Endodermal cell (in vitro differentiated cells): ENCODE measurements around the gene RSRC2. TPM values are rescaled to one million over a fixed set of nuclear protein-coding genes. Genes with fewer than 3 reads are reported as not detected.
A peak's percentile ranks its signal among the peaks of the same experiment; 100 is the strongest.

Experiments
- DNase-seq: peaks from one replicate; pipeline ENCODE4 v3.0.0-alpha.2; 2017
- H3K27ac ChIP-seq: 2 replicates; pipeline ENCODE4 v1.5.1; 2013; ENCODE audit warnings: mild to moderate bottlenecking, low read depth, low read length, moderate library complexity
- H3K27me3 ChIP-seq: 2 replicates; pipeline ENCODE4 v1.6.1; 2013; ENCODE audit warnings: mild to moderate bottlenecking, low read length, moderate library complexity; ENCODE audit not compliant: insufficient read depth, control insufficient read depth, poor library complexity, severe bottlenecking
- H3K36me3 ChIP-seq: 2 replicates; pipeline ENCODE4 v1.7.0; 2013; ENCODE audit warnings: mild to moderate bottlenecking, low read length, moderate library complexity; ENCODE audit not compliant: control insufficient read depth, insufficient read depth
- H3K4me1 ChIP-seq: one replicate; pipeline ENCODE4 v1.7.0; 2013; ENCODE audit warnings: low read length; ENCODE audit not compliant: control insufficient read depth, insufficient read depth
- H3K4me3 ChIP-seq: 2 replicates; pipeline ENCODE4 v1.5.1; 2013; ENCODE audit warnings: mild to moderate bottlenecking, low read length, moderate library complexity
- H3K9ac ChIP-seq: 2 replicates; pipeline ENCODE4 v1.6.1; 2013; ENCODE audit warnings: mild to moderate bottlenecking, low read length, moderate library complexity; ENCODE audit not compliant: poor library complexity, severe bottlenecking; ENCODE audit errors: extremely low read depth
- H3K9me3 ChIP-seq: 2 replicates; pipeline ENCODE4 v1.6.1; 2013; ENCODE audit warnings: mild to moderate bottlenecking, low read length, moderate library complexity; ENCODE audit not compliant: control insufficient read depth
- H3K27ac Mint-ChIP-seq: 2 replicates; pipeline ENCODE4 v1.8.0; 2020; ENCODE audit warnings: mixed read lengths
- H3K27me3 Mint-ChIP-seq: 2 replicates; pipeline ENCODE4 v1.8.0; 2021; ENCODE audit warnings: mild to moderate bottlenecking, mixed read lengths; ENCODE audit not compliant: insufficient read depth
- H3K36me3 Mint-ChIP-seq: 2 replicates; pipeline ENCODE4 v1.8.0; 2020; ENCODE audit warnings: low read depth, mixed read lengths
- H3K4me1 Mint-ChIP-seq: 2 replicates; pipeline ENCODE4 v1.8.0; 2020; ENCODE audit warnings: mixed read lengths
- H3K4me3 Mint-ChIP-seq: 2 replicates; pipeline ENCODE4 v1.8.0; 2020; ENCODE audit warnings: mild to moderate bottlenecking, moderate library complexity, mixed read lengths
- H3K9me3 Mint-ChIP-seq: 2 replicates; pipeline ENCODE4 v1.8.0; 2020; ENCODE audit warnings: mild to moderate bottlenecking, mixed read lengths
- WGBS, 2 experiments: methylation state at CpG; one replicate each; pipeline versions ENCODE4 v1.1.5 to v1.1.7; 2013; ENCODE audit warnings: missing lambda C conversion rate in 2 of 2, mixed read lengths in 1 of 2; ENCODE audit not compliant: insufficient coverage in 1 of 2, insufficient read length in 1 of 2; 5-methylcytosine and 5-hydroxymethylcytosine counted together
- total RNA-seq, 2 donors: library from RNA; stranded (reverse); fragmentation: NEBNext Ultra II Directional in 1 of 2; extraction: Animal tissue kit (Norgen Biotek cat#: 25700) in 1 of 2; gene quantifications; 2 replicates in 1 of 2; 3 replicates in 1 of 2; pipeline ENCODE4 v1.2.1, GENCODE V29; 2021
- TF ChIP-seq, protein P1 (sequence below): fragments of 200-600 bp; sonication (generic); conservative IDR thresholded peaks from 2 replicates; pipeline ENCODE4 v1.5.0; 2021; ENCODE audit warnings: antibody characterized with exemption, mild to moderate bottlenecking

The RSRC2 gene
- total RNA-seq, 2 donors from 2014 or later: 88.1 to 111 TPM

DNA sequence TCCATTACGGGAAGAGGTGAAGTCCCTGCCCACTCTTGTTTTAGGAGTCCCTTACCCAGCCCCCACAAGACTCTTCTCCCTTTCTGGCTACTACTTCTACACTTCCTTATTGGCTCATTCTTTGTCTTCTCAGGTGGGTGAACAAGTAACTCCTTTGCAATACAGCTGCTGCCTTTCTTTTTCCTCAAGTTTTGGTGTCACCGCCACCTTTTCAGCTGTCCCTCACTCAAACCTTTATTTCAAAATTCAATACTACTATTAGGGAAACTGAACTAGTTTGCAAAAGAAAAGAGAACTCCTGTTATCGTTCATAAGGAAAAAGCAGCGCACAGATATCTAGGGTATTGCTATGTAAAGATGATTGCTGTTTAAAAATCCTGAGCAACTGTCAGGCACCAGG, 6.1 kb downstream of the RSRC2 start:
- Histone ChIP-seq H3K27me3 (no peaks in the 10 kb centered on the region), H3K9me3 (no peaks in the 10 kb centered on the region), H3K36me3 (peaks cover 93% of the 10 kb centered on the region), H3K4me1 (peaks cover 5% of the 10 kb centered on the region), H3K9ac (no peak overlapping the region), H3K27ac (no peak overlapping the region), H3K4me3 (no peak overlapping the region)
- H3K36me3 Mint-ChIP-seq: peaks cover 81% of the 10 kb centered on the region
- no peaks in the 10 kb centered on the region for H3K9me3 Mint-ChIP-seq
- TF ChIP-seq, protein P1, sequence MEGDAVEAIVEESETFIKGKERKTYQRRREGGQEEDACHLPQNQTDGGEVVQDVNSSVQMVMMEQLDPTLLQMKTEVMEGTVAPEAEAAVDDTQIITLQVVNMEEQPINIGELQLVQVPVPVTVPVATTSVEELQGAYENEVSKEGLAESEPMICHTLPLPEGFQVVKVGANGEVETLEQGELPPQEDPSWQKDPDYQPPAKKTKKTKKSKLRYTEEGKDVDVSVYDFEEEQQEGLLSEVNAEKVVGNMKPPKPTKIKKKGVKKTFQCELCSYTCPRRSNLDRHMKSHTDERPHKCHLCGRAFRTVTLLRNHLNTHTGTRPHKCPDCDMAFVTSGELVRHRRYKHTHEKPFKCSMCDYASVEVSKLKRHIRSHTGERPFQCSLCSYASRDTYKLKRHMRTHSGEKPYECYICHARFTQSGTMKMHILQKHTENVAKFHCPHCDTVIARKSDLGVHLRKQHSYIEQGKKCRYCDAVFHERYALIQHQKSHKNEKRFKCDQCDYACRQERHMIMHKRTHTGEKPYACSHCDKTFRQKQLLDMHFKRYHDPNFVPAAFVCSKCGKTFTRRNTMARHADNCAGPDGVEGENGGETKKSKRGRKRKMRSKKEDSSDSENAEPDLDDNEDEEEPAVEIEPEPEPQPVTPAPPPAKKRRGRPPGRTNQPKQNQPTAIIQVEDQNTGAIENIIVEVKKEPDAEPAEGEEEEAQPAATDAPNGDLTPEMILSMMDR: no peak
- H3K27ac Mint-ChIP-seq: peak overlapping the region; percentile 46
- H3K4me1 Mint-ChIP-seq: peaks cover 21% of the 10 kb centered on the region
- no peak overlapping the region for H3K4me3 Mint-ChIP-seq
- WGBS, 2 experiments: 94 to 97% methylated on average over 2 to 4 of the region's 4 CpGs
- no peak for DNase-seq
- H3K27me3 Mint-ChIP-seq: no peaks in the 10 kb centered on the region

DNA sequence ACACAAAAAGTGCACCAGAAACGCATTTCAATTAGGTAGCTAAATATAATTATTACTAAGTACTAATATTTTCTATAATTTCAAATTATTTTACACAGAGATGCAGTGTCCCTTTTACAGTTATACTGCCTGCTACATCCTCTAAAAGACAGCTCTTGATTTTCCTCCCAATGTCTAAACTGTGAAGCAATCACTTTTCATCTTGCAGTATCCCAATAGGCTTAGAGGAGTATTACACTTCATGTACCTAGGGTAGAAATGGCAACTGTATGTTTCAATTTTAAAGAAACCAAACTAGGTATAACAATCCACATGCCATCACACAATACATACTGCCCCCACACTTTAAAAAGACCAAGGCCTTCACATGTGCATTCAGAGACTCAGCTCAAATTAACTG, 7.3 kb downstream of the RSRC2 start:
- H3K36me3 Mint-ChIP-seq: peaks cover 84% of the 10 kb centered on the region
- H3K4me1 ChIP-seq: peaks cover 5% of the 10 kb centered on the region
- TF ChIP-seq, protein P1: peak; percentile 27
- no CpG with 5 or more reads among the region's 1 CpG for WGBS, 2 experiments
- no peak overlapping the region for H3K4me3 ChIP-seq
- no peak for DNase-seq
- peaks cover 100% of the 10 kb centered on the region for H3K36me3 ChIP-seq
- no peaks in the 10 kb centered on the region for H3K27me3 ChIP-seq
- H3K27me3 Mint-ChIP-seq: no peaks in the 10 kb centered on the region
- no peak overlapping the region for H3K4me3 Mint-ChIP-seq
- no peaks in the 10 kb centered on the region for H3K9me3 ChIP-seq
- H3K27ac ChIP-seq: no peak overlapping the region
- H3K9me3 Mint-ChIP-seq: no peaks in the 10 kb centered on the region
- H3K9ac ChIP-seq: no peak overlapping the region
- H3K27ac Mint-ChIP-seq: no peak overlapping the region
- peaks cover 18% of the 10 kb centered on the region for H3K4me1 Mint-ChIP-seq

DNA sequence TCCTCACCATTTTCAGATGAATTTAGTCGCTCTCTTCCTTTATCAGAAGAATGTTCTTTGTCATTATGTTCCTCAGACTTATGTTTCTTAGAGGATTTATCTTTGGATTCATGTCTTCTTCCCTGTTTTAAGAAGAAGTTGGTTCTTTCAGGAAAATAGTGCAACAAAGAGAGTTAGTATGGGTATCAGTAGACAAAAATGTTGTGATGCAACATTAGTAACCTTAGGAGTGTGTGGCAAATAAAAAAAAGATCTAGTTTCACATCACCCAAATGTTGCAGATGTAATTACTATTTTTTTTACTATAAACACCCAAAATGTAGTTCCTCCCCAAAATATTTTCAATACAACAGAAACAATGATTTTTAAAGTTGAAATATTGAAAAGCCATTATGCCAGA, 7.8 kb downstream of the RSRC2 start:
- H3K4me3 Mint-ChIP-seq: no peak overlapping the region
- TF ChIP-seq, protein P1: no peak
- no peak overlapping the region for H3K9ac ChIP-seq
- H3K4me1 Mint-ChIP-seq: peaks cover 13% of the 10 kb centered on the region
- no peak overlapping the region for H3K27ac ChIP-seq
- no peaks in the 10 kb centered on the region for H3K27me3 ChIP-seq
- H3K9me3 ChIP-seq: no peaks in the 10 kb centered on the region
- peaks cover 5% of the 10 kb centered on the region for H3K4me1 ChIP-seq
- peaks cover 85% of the 10 kb centered on the region for H3K36me3 Mint-ChIP-seq
- H3K9me3 Mint-ChIP-seq: no peaks in the 10 kb centered on the region
- WGBS, 2 experiments: 100% methylated on average over 1 of the region's 1 CpG; no CpG with 5 or more reads in 1 of the 2 experiments
- no peaks in the 10 kb centered on the region for H3K27me3 Mint-ChIP-seq
- H3K36me3 ChIP-seq: peaks cover 100% of the 10 kb centered on the region
- peak overlapping the region; percentile 53 for H3K27ac Mint-ChIP-seq
- H3K4me3 ChIP-seq: no peak overlapping the region
- no peak for DNase-seq
